ENCODE results near the gene RREB1.

RREB1 gene

GRCh38 chr6:7088076-7088742, 19.6 kb upstream of the RREB1 start:
- in situ Hi-C loops (cut with MboI; ENCODE audit: low sequenced_read_pairs), result no loop called here

- in situ Hi-C loops (cut with MboI; ENCODE audit: low sequenced_read_pairs), result no loop called here
Measured at GRCh38 chr6:7098993-7099392, 8.8 kb upstream of the RREB1 start.

GRCh38 chr6:7100072-7100752, 7.5 kb upstream of the RREB1 start:
- in situ Hi-C loops (cut with MboI; ENCODE audit: low sequenced_read_pairs), result no loop called here

GRCh38 chr6:7100753-7101081, 7.0 kb upstream of the RREB1 start:
- in situ Hi-C loops (cut with MboI; ENCODE audit: low sequenced_read_pairs), result no loop called here

- in situ Hi-C loops (cut with MboI; ENCODE audit: low sequenced_read_pairs), result no loop called here
Measured at GRCh38 chr6:7101290-7101689, 6.5 kb upstream of the RREB1 start.

GRCh38 chr6:7104752-7105151, 3.0 kb upstream of the RREB1 start:
- in situ Hi-C loops (cut with MboI; ENCODE audit: low sequenced_read_pairs), result no loop called here

GRCh38 chr6:7106215-7106751, 1.5 kb upstream of the RREB1 start:
- in situ Hi-C loops (cut with MboI; ENCODE audit: low sequenced_read_pairs), result no loop called here

GRCh38 chr6:7106752-7107577, 796 bp upstream of the RREB1 start:
- in situ Hi-C loops (cut with MboI; ENCODE audit: low sequenced_read_pairs), result no loop called here

GRCh38 chr6:7108196-7108963, 619 bp downstream of the RREB1 start:
- in situ Hi-C loops (cut with MboI; ENCODE audit: low sequenced_read_pairs), result no loop called here

GRCh38 chr6:7108964-7109836, 1.4 kb downstream of the RREB1 start:
- in situ Hi-C loops (cut with MboI; ENCODE audit: low sequenced_read_pairs), result no loop called here

- in situ Hi-C loops (cut with MboI; ENCODE audit: low sequenced_read_pairs), result no loop called here
Measured at GRCh38 chr6:7110092-7110792, 2.5 kb downstream of the RREB1 start.

GRCh38 chr6:7111095-7111690, 3.4 kb downstream of the RREB1 start:
- in situ Hi-C loops (cut with MboI; ENCODE audit: low sequenced_read_pairs), result no loop called here

GRCh38 chr6:7112171-7112570, 4.4 kb downstream of the RREB1 start:
- in situ Hi-C loops (cut with MboI; ENCODE audit: low sequenced_read_pairs), result no loop called here

- in situ Hi-C loops (cut with MboI; ENCODE audit: low sequenced_read_pairs), result no loop called here
Measured at GRCh38 chr6:7112741-7113313, 5.1 kb downstream of the RREB1 start.

GRCh38 chr6:7114744-7115458, 7.1 kb downstream of the RREB1 start:
- in situ Hi-C loops (cut with MboI; ENCODE audit: low sequenced_read_pairs), result no loop called here

- in situ Hi-C loops (cut with MboI; ENCODE audit: low sequenced_read_pairs), result no loop called here
Measured at GRCh38 chr6:7115543-7116231, 7.9 kb downstream of the RREB1 start.

GRCh38 chr6:7119272-7119801, 11.6 kb downstream of the RREB1 start:
- in situ Hi-C loops (cut with MboI; ENCODE audit: low sequenced_read_pairs), result no loop called here

All from HL-60/S4 treated with retinoic acid at 250 ng/mL for 4 days and 3 days (cell line).